ENCODE data around the gene WAPL.

Gene WAPL

DNA sequence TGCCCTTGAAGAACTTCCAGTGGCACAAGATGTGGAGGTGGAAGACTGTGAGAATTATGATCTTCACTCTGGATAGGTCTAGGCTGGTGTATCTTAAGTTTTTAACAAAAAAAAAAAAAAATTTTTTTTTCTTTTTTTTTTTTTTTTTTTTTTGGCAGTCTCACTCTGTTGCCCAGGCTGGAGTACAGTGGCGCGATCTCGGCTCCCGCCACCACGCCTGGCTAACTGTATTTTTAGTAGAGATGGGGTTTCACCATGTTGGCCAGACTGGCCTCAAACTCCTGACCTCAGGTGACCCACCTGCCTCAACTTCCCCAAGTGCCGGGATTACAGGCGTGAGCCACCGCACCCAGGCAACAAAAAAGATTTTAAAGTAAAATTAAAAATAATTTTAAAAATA is 37.9 kb downstream of the WAPL start:
- intact Hi-C loops (cut with DNase I): no loop called here
- no peak for DNase-seq

DNA sequence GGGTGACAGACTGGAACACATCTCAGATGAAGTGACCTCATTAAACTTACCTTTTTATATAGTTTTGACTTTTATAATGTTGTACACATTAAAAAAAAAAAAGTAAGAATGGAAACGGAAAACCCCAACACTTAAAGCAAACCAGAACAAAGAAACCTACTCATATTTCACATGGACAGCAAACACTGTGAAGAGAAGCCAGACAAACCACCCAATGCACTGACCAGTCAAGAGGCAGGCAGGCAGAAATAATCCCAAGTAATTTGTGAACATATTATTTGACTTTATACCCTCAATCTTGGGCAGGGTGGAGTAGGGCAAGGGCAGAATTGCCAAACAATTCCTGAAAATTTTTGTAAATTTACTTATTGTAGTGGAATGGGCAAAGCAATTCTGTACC is 39.8 kb downstream of the WAPL start:
- no peak for DNase-seq
- intact Hi-C loops (cut with DNase I): no loop called here

DNA sequence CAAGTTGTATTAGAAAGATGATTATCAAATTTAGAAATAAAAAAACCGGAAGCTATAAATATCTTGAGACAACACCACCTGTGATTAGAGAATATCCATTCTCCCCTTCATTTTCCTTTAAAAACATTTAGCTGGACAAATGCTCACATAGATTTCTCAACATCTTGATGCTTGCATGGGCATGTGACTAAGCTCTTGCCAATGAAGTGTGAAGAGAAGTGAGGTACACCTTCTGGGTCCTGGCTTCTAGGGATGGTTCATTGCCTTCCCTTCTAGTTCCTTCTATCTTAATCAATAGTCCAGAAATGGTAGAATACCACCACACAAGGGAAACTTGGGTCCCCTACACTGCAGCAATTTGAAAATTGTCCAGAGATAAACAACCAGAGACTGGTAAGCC is 41.0 kb downstream of the WAPL start:
- intact Hi-C loops (cut with DNase I): no loop called here
- DNase-seq: no peak

DNA sequence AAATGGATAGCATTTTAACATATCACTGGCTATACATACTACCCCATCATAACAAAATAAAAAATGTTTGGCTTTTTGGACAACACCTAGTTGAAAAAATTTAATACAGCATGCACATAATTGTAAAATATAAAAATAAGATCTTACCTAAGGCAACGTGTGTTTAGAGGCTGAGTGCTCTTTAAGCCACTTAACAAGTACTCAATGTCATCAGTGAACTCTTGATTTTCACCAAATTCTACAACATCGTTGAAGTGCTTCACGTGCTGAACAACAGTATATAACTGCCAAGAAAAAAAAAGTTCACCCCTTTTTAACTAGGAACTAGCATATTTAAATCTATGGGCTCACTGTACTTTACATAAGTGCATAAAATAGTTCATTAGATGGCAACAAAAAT is 49.5 kb downstream of the WAPL start:
- no peak for DNase-seq
- intact Hi-C loops (cut with DNase I): no loop called here

DNA sequence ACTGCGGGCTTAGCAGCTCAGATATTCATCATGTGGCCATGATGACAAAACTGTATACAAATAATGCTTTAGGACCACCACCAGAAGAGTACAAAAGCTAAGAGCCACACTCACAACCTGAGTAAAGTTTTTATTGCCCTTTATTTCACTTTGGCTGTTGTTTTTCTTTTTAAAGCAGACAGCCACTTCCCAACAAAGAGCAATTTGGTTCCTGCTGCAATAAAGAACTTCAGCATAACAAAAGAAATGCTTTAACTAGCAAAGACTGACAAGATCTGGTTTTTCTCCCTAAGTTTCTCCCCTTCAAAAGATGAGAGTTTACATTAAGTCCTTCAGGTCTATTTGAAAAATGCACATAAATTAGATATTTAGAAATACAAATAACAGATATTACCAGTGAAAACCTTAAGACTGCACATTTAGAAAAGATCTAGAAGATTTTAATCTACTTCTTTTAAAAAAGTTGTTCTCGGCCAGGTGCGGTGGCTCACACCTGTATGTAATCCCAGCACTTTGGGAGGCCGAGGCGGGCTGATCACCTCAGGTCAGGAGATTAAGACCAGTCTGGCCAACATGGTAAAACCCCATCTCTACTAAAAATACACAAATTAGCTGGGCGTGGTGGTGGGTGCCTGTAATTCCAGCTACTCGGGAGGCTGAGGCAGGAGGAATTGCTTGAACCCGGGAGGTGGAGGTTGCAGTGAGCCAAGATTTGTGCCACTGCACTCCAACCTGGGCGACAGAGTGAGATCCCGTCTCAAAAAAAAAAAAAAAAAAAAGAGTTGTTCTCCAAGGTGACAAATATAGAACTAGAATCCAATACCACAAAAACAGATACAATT is 59.4 kb downstream of the WAPL start:
- DNase-seq: no peak

DNA sequence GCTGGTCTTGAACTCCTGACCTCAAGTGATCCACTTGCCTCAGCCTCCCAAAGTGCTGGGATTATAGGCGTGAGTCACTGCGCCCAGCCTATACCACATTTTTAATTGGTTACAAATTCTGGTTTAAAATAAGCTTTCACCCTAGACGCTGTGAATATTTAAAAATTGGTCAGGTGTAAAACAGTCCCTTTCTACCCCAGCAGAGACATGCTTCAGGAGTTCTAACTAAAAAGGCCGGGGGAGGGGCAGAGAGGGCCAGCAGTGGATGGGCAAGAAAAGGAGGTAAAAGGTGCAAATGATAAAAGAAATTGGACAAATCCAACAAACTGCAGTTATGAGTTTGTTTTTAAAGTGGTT is 70.0 kb downstream of the WAPL start:
- intact Hi-C loops (cut with DNase I): no loop called here
- no peak for DNase-seq

More for the DNA sequence above, 59.4 kb downstream of the WAPL start:
- intact Hi-C loops (cut with DNase I): no loop called here

DNA sequence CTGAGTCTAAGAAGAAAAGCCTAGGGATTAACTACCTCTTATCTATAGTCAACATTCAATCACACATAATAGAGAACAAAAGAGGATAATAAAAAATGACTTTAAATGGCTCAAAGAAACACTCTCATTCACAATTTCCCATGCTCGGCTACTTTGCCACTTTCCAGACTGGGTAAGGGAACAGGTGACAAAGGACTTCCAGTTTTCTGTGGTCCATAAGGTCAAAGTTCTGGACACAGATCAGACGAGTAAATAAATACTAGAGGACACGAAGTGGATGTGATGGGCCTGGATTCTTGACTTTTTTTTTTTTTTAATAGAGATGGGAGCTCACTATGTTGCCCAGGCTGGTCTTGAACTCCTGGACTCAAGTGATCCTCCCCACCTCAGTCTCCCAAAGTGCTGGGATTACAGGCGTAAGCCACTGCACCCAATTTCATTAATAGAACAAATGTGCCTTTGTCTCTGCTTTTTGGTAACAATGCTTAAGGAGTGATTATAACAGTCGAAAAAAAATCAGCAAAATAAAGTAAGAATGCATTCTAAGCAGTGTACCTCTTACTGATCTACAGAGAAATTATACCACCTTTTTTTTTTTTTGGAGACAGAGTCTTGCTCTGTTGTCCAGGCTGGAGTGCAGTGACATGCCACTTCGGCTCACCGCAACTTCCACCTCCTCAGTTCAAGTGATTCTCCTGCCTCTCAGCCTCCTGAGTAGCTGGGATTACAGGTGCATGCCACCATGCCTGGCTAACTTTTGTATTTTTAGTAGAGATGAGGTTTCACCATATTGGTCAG is 70.6 kb downstream of the WAPL start:
- no peak for DNase-seq

DNA sequence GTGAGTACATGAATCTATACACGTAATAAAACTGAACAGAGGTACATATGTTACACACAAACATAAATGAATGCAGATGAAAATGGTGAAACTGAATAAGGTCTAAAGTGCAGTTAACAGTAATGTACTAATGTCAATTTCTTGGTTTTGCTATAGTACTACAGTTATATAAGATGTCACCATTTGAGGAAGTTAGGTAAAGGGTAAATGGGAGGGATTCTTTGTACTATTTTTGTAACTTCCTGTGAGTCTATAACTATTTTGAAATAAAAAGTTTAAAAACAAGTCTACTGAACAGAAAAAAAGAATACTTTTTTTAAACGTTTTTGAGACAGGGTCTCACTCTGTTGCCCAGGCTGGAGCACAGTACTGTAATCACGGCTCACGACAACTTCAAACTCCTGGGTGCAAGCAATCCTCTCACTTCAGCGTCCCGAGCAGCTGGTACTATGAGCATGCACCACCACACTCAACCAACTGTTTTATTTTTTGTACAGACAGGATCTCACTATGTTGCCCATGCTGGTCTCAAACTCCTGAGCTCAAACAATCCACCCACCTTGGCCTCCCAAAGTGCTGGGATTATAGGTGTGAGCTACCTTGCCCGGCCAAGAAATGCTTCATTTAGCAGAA is 71.5 kb downstream of the WAPL start:
- no peak for DNase-seq
- intact Hi-C loops (cut with DNase I): no loop called here

More for the DNA sequence above, 70.6 kb downstream of the WAPL start:
- intact Hi-C loops (cut with DNase I): no loop called here

DNA sequence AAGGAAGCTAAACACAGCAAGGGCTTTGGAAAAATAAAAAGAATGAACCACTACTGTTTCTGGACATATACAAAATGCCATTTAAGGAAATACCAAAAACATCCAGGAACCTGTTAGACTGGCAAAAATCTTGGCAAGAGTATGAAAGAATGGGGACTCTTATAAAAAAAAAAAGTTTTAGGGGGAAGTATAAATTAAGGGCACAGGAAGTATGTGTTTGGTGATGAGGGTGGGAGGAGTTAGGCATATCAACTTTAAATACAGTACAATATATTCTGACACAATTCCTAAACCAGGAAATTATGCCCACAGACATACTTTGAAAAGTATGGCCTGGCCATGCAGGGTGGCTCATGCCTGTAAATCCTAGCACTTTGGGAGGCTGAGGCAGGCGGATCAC is 74.2 kb downstream of the WAPL start:
- intact Hi-C loops (cut with DNase I): no loop called here

DNA sequence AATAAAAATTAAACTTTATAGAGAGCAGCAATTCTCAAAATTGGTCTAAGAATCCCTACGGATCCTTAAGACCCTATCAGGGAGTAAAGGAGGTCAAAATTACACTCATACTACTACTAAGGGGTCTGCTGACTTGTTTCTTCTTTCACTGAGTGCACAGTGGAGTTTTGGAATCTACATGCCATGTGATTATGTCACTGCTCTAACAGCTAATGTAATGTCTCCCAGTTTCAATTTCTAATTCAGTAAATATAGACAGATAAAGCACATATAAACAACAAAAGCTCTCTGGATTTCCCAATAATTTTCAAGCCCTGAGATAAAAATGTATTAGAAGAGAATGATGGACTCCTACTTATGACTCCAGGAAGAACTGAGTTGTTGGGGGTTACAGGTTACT is 74.6 kb downstream of the WAPL start:
- intact Hi-C loops (cut with DNase I): no loop called here
- no peak for DNase-seq

More for the DNA sequence above, 74.2 kb downstream of the WAPL start:
- DNase-seq: no peak

DNA sequence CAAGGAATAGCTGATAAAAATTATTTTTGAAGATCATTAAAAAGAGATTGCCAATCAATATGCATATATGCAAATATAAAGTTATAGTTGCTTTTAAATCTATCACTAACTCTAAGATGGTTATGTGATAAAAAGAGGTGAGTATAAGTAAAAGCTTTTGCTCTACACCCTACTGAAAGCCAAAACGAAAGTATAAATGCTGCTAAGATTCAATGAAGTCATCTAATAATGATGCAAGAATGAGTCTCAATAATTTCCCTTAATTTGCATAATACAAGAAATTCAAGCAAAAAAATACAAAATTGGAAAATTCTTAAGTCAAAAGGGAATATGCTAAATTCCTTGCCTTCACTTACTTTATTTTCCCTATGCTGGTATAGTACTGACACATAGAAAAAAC is 75.2 kb downstream of the WAPL start:
- intact Hi-C loops (cut with DNase I): no loop called here

DNA sequence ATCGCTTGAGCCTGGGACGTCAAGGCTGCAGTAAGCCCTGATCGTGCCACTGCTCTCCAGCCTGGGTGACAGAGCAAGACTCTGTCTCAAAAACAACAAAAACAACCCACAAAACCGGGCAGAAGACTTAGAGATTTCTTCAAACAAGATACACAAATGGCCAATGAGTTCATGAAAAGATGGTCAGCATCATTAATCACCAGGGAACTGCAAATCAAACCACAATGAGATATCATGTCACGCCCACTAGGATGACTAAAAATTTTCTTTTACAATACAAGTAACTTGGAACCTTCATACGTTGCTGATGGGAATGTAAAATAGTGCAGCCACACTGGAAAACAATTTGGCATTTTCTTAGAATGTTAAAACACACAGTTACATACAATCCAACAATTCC is 77.7 kb downstream of the WAPL start:
- intact Hi-C loops (cut with DNase I): no loop called here
- DNase-seq: no peak

More for the DNA sequence above, 75.2 kb downstream of the WAPL start:
- DNase-seq: no peak

DNA sequence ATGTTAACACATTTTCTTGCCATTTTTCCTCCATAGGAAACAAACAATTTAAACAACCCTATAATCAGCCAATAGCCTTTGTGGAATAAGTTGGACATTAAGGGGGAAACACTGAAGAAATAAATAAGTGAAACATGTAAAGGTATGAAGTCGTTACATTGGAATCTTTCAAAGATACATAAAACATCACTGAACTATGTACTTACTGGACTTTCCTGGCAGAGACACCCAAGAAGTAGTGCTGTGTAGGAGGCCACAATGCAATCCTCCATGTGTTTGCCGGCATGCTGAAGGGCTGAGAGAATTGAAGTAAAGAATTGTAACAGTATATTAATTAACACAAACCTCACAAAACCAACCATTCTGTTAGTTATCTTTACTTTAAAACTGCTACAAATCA is 78.5 kb downstream of the WAPL start:
- no peak for DNase-seq
- intact Hi-C loops (cut with DNase I): no loop called here

DNA sequence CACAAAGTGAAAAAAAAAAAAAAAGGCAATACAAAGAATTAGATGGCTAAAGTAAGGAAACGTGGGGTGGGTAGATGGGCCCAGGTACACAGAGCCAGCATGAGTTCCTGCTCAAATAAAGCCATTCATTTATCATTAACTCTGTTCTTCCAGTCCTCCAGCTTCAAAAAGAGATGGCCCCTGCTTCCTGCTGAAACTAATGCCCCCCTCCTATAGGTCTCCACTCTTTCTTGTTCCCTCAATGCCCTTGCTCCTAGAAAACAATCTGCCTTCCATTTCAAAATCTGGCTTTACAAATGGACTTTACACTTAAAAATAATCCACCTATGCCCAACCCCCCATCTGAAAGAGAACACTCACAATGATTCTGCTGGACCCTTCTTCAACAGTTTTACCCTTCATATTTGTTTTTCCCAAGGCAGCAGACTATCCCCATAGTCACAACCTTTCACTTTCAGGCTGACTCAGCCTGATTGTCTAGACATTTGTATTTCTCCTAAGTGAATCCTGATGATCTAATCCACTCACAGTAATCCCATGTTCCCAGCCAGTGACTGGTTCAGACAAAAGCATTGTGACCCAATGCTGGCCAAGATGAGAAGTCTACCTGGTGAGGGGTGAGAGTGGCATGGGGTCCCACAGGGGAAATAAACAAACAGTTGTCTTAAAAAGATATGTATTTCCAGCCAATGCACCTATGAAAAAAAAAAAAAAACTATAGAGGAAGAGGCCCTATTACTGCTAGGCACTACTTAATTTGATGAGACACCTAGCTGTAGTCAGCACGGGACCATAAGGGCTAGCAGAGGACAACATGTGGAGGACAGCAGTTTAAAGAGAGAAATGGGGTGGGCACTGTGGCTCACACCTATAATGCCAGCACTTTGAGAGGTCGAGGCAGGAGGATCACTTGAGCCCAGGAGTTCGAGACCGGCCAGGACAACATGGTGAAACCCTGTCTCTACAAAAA is 80.4 kb downstream of the WAPL start:
- no peak for DNase-seq
- intact Hi-C loops (cut with DNase I): no loop called here

DNA sequence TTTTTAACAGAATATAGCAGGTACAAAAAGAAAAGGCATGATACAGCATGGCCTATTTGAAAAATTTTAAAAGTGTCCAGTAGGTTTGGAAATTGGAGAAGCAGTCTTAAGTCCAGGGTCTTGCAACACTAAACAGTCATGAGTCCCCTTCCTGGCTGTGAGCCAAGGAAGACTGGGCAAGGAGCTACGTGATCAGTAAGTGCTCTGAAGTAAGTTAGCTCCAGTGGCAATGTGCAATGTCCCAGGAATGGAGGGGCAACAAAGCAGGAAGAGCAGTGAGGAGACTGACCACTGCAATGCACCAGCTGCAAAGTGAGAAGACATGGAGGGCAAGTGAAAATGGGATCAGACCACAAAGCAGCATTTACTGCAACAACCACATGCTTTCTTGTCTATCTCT is 82.0 kb downstream of the WAPL start:
- intact Hi-C loops (cut with DNase I): no loop called here
- DNase-seq: peak in 6 of 10 donors; percentile 15 to 88 (median 32)

DNA sequence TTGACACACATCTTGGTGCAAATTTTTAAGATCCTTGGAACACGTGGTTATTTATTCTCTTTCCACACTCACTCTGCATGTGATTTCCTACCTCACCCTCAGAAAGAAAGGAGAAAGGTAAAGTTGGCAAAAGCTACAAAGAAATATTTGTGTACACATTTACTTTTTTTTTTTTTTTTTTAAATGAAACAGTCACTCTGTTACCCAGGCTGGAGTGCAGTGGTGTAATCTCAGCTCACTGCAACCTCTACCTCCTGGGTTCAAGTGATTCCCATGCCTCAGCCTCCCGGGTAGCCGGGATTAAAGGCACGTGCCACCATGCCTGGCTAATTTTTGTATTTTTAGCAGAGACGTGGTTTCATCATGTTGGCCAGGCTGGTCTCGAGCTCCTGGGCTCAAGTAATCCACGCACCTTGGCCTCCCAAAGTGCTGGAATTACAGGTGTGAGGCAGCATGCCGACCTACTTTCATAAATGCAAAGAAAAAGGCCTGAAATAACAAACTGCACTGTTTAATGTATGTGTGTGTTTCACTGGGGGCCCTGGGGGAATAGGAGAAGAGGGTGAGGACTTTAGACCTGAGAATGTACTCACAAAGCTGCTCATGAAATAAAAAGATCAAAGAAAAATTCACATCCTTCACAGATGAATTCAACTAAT is 83.4 kb downstream of the WAPL start:
- intact Hi-C loops (cut with DNase I): no loop called here
- DNase-seq: no peak

DNA sequence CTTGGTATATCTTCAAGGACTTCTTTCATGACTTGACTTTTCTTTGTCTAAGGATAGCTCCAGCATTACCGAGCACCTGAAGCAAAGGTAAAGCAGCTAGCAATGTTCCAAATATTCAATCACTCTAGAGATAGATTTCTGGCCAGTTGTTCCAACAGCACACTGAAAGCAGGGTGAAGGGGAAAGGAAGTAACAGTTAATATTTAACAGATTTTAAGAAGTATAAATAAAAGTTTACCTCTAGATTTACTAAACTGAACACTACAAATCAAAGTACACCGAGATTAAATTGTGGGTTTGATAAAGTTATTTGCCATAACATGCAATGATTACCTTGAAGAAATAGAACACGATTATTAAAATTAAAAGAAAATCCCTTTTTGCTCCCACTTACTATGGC is 84.1 kb downstream of the WAPL start:
- intact Hi-C loops (cut with DNase I): no loop called here
- no peak for DNase-seq

DNA sequence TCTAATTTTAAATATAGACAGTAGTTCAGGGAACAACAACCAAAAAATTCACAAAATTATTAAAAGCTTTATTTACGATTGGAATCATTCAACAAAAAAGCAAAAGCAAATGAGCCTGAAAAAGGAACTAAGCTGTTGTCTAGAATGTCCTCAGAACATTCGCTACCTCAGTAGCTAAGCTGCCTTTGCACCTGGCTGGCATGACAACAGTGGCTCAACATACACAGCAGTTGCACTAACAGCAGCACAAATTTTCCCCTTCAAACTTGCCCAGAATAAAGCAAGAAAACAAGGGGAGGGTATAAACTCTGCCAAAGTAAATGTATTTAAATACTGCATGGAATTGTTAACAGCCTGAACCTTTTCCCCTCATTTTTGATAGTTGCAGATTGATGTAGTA is 84.6 kb downstream of the WAPL start:
- intact Hi-C loops (cut with DNase I): no loop called here
- DNase-seq: no peak

DNA sequence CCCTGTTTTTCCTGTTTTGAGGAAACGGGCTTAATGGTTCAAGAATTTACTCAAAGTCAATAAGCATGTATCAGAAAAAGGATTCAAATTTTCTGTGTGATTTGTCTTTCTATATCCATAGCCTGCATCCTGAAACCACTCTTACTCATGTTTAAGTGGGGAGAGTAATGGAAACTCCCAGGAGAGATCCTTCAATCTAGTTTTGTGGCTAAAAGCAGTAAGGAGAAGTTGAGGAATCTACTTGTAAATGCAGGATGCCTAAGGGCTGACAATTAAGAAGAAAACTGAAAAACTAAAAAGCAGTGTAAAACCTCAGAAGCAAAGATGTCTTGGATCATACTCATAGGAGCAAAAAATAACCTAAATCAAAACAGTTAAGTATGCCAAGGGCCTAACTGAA is 86.9 kb downstream of the WAPL start:
- intact Hi-C loops (cut with DNase I): no loop called here

DNA sequence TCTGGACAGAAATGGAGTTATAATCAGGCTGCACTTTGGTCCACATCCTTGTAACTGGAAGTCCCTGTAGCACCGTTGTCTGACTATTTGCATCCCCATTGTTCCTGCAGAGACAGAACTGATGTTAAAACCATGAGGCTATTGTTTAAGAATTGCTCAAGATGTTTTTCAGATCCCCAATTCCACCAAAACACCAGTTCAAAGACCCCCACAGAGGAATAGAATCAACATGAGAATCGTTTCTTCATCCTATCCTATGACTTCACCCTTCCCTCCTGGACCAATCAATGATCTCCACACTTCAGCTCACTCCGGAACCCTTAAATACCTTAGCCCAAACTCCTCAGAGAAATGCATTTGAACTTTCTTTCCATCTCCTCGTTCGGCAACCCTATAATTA is 97.9 kb downstream of the WAPL start:
- DNase-seq: no peak
- intact Hi-C loops (cut with DNase I): no loop called here

More for the DNA sequence above, 86.9 kb downstream of the WAPL start:
- DNase-seq: no peak
